ENCODE results near the gene PINLYP.

The PINLYP gene

GRCh38 chr19:43551399-43552197 is 24.0 kb upstream of the PINLYP start:
- no peak for DNase-seq

- no peak for DNase-seq
These were observed 23.5 kb upstream of the PINLYP start for GRCh38 chr19:43552198-43552450.

- DNase-seq = no peak
These were observed 23.0 kb upstream of the PINLYP start for GRCh38 chr19:43552616-43553015.

- DNase-seq = no peak
These were observed 21.9 kb upstream of the PINLYP start for GRCh38 chr19:43553656-43554055.

- DNase-seq = no peak
These were observed 21.2 kb upstream of the PINLYP start for GRCh38 chr19:43554317-43554895.

- peak; percentile 83 for DNase-seq
These were observed 20.3 kb upstream of the PINLYP start for GRCh38 chr19:43555185-43555770.

GRCh38 chr19:43560687-43561086 is 14.9 kb upstream of the PINLYP start:
- no peak for DNase-seq

GRCh38 chr19:43561139-43561970 is 14.2 kb upstream of the PINLYP start:
- no peak for DNase-seq

GRCh38 chr19:43562226-43562697 is 13.3 kb upstream of the PINLYP start:
- no peak for DNase-seq

GRCh38 chr19:43562698-43563241 is 12.8 kb upstream of the PINLYP start:
- peak; percentile 49 for DNase-seq

- no peak for DNase-seq
These were observed 11.7 kb upstream of the PINLYP start for GRCh38 chr19:43563816-43564457.

GRCh38 chr19:43564800-43565199 is 10.8 kb upstream of the PINLYP start:
- DNase-seq = no peak

GRCh38 chr19:43569657-43570056 is 5.9 kb upstream of the PINLYP start:
- no peak for DNase-seq

- no peak for DNase-seq
These were observed 5.3 kb upstream of the PINLYP start for GRCh38 chr19:43570174-43570791.

- DNase-seq = no peak
These were observed 3.4 kb upstream of the PINLYP start for GRCh38 chr19:43572171-43572588.

- DNase-seq = no peak
These were observed 1.0 kb upstream of the PINLYP start for GRCh38 chr19:43574424-43575155.

GRCh38 chr19:43575955-43576878 is 616 bp downstream of the PINLYP start:
- no peak for DNase-seq

- no peak for DNase-seq
These were observed 3.2 kb downstream of the PINLYP start for GRCh38 chr19:43578787-43579186.

- no peak for DNase-seq
These were observed 5.9 kb downstream of the PINLYP start for GRCh38 chr19:43581467-43581866.

GRCh38 chr19:43582495-43582894 is 6.9 kb downstream of the PINLYP start:
- DNase-seq = no peak
